Sigmoid colon (tissue), 7 donors: ENCODE measurements around the gene NECTIN1. TPM values are rescaled to one million over a fixed set of nuclear protein-coding genes. Genes with fewer than 3 reads are reported as not detected.

ENCODE experiments used
- DNase-seq: peaks from one replicate; pipeline ENCODE4 v3.0.0-alpha.2; 2019
- H3K27ac ChIP-seq, 4 donors: fragments of 200-600 bp; sonication (generic); one replicate each; pipeline ENCODE4 v1.5.1; 2016 to 2019; ENCODE audit warnings: mild to moderate bottlenecking in 1 of 4
- H3K27me3 ChIP-seq, 3 donors: fragments of 200-600 bp; sonication (generic); one replicate each; pipeline ENCODE4 v1.5.1; 2019; ENCODE audit warnings: mild to moderate bottlenecking in 1 of 3
- H3K36me3 ChIP-seq, 4 donors: fragments of 200-600 bp; sonication (generic); one replicate each; pipeline ENCODE4 v1.5.1; 2016 to 2019
- H3K4me1 ChIP-seq, 4 donors: fragments of 200-600 bp; sonication (generic); one replicate each; pipeline ENCODE4 v1.5.1; 2017 to 2019
- H3K4me3 ChIP-seq, 4 donors: fragments of 200-600 bp; sonication (generic); one replicate each; pipeline ENCODE4 v1.5.1; 2017 to 2019; ENCODE audit warnings: mild to moderate bottlenecking in 2 of 4, moderate library complexity in 1 of 4
- H3K9me3 ChIP-seq, 4 donors: fragments of 200-600 bp in 3 of 4; sonication (generic) in 3 of 4; one replicate each; pipeline versions ENCODE4 v1.5.1 to v1.6.1; 2013 to 2019
- EP300 ChIP-seq, 4 donors: sonication (generic); formaldehyde crosslinking; IDR thresholded peaks; one replicate each; pipeline ENCODE4 v1.6.1; 2017; ENCODE audit warnings: antibody characterized with exemption in 4 of 4
- POLR2A ChIP-seq, 2 donors: fragments of 450-650 bp; IDR thresholded peaks; one replicate each; pipeline ENCODE4 v1.6.1; 2016; ENCODE audit warnings: antibody characterized with exemption in 2 of 2, mild to moderate bottlenecking in 2 of 2, moderate library complexity in 2 of 2
- POLR2AphosphoS5 ChIP-seq, 4 donors: sonication (generic); formaldehyde crosslinking; IDR thresholded peaks; one replicate each; pipeline ENCODE4 v1.6.1; 2017; ENCODE audit warnings: antibody characterized with exemption in 4 of 4
- WGBS, 2 donors: extraction: QIAGEN DNeasy Blood & Tissue Kit; methylation state at CpG; one replicate each; pipeline ENCODE4 v1.1.7; 2013; 5-methylcytosine and 5-hydroxymethylcytosine counted together
- intact Hi-C: fragments of 100-400 bp; cut with DNase I; formaldehyde crosslinking; loops from one replicate; pipeline ENCODE4 v1.15.1; 2023
- polyA plus RNA-seq, 3 donors: library from polyadenylated mRNA; stranded (reverse); fragments of 200-250 nt; gene quantifications; one replicate each; pipeline ENCODE4 v1.2.3, GENCODE V29; 2013
- total RNA-seq, 4 donors: library from RNA; depleted of rRNA; stranded (reverse); fragments of >200 nt; gene quantifications; one replicate each; pipeline ENCODE4 v1.1.0, GENCODE V29; 2016
- TF ChIP-seq, protein P1 (sequence below), 4 experiments: fragments of 450-650 bp in 3 of 4; fragments of 200-600 bp in 1 of 4; IDR thresholded peaks; one replicate each; pipeline ENCODE4 v1.5.1; 2016 to 2019; ENCODE audit warnings: antibody characterized with exemption in 4 of 4, mild to moderate bottlenecking in 3 of 4, moderate library complexity in 2 of 4
- donor health status: healthy with polysubstance abuse.
- donor health status: Bipolar disorder and iron deficiency.
- donor health status: healthy.

NECTIN1 gene
- total and polyA plus RNA-seq, 7 donors = 0.16 to 19.0 (median 1.7) TPM

DNA sequence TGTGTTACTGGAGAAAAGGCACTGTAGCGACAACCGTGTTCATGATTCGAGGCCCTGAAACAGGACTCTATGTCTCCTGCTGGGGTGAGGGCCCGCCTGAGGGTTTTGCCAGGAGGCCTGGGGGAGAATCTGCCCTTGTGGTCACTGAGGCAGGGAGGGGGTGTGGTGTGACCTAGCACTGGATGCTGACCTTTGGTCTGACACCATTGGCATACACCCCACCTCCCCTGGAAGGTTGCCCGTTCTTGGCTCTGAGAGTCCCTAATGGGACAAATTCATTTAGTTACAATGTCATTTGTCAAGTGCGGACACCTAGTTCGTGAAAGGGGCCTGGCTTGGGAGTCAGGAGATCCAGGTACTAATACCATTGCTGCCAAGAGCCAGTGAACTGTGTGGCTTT is 29.0 kb downstream of the NECTIN1 start:
- no peak overlapping the region for H3K4me3 ChIP-seq
- H3K27ac ChIP-seq = no peak overlapping the region
- H3K36me3 ChIP-seq = no peaks in the 10 kb centered on the region
- TF ChIP-seq, protein P1, sequence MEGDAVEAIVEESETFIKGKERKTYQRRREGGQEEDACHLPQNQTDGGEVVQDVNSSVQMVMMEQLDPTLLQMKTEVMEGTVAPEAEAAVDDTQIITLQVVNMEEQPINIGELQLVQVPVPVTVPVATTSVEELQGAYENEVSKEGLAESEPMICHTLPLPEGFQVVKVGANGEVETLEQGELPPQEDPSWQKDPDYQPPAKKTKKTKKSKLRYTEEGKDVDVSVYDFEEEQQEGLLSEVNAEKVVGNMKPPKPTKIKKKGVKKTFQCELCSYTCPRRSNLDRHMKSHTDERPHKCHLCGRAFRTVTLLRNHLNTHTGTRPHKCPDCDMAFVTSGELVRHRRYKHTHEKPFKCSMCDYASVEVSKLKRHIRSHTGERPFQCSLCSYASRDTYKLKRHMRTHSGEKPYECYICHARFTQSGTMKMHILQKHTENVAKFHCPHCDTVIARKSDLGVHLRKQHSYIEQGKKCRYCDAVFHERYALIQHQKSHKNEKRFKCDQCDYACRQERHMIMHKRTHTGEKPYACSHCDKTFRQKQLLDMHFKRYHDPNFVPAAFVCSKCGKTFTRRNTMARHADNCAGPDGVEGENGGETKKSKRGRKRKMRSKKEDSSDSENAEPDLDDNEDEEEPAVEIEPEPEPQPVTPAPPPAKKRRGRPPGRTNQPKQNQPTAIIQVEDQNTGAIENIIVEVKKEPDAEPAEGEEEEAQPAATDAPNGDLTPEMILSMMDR (IDR thresholded peaks at IDR 0.05) = no peak
- TF ChIP-seq POLR2A (IDR thresholded peaks at IDR 0.05) (no peak), EP300 (IDR thresholded peaks at IDR 0.05) (no peak), POLR2AphosphoS5 (IDR thresholded peaks at IDR 0.05) (no peak)
- WGBS, 2 donors = 83 to 92% methylated on average over 7 of the region's 7 CpGs
- no peak for DNase-seq
- no peaks in the 10 kb centered on the region for H3K27me3 ChIP-seq
- peaks cover 0 to 5% (median 0%) of the 10 kb centered on the region in 4 donors for H3K9me3 ChIP-seq
- intact Hi-C loops = no loop called here
- H3K4me1 ChIP-seq = peaks cover 0 to 9% (median 6%) of the 10 kb centered on the region in 4 donors

DNA sequence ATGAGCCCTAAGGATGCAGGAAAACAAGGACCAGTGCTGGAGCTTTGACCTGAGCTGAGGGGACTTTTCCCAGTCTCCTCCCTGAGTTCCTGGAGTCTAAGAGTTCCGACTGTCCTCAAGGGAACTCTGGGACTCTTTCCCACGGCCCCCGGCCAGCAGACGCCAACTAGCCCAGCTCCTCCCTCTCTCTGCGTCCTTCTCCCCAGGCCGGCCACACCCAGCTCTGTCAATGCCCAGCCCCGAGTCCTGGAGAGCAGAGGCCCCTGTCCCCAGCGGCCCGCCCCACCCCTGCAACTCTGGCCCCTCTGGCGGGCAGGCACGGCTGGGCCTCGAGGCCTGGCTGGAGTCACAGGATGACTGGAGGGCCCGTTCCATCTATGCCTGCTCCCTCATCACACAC is 29.8 kb downstream of the NECTIN1 start:
- WGBS, 2 donors = 9 to 41% methylated on average over 13 of the region's 13 CpGs
- no peak for TF ChIP-seq POLR2A (IDR thresholded peaks at IDR 0.05)
- no peak for TF ChIP-seq EP300 (IDR thresholded peaks at IDR 0.05)
- no peak for TF ChIP-seq POLR2AphosphoS5 (IDR thresholded peaks at IDR 0.05)
- TF ChIP-seq, protein P1 (IDR thresholded peaks at IDR 0.05) = no peak
- DNase-seq = no peak
- H3K27ac ChIP-seq = no peak overlapping the region
- no peaks in the 10 kb centered on the region for H3K36me3 ChIP-seq
- peaks cover 0 to 5% (median 0%) of the 10 kb centered on the region in 4 donors for H3K9me3 ChIP-seq
- H3K27me3 ChIP-seq = no peaks in the 10 kb centered on the region
- H3K4me3 ChIP-seq = no peak overlapping the region
- H3K4me1 ChIP-seq = peaks cover 0 to 9% (median 6%) of the 10 kb centered on the region in 4 donors
- intact Hi-C loops = no loop called here

DNA sequence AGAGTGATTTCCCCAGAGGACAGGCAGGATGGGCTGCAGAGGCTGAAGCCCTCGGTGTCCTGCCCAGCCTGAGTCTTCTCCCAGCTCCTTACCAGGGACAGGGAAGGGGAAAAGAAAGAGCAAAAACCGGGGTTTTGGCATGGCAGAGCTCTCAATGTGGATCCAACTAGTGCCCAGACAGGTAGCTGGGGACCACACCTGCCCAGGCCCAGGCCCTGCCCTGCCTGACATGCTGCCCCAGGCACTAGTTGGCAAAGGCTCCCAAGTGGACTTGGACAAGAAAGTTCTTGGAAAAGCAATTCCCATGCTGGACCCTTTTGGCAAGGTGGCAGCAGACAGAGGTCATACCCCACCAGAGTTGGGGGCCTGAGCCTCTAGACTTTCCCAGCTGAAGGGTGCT is 31.1 kb downstream of the NECTIN1 start:
- intact Hi-C loops = no loop called here
- no peaks in the 10 kb centered on the region for H3K36me3 ChIP-seq
- H3K4me1 ChIP-seq = peaks cover 0 to 9% (median 6%) of the 10 kb centered on the region in 4 donors
- WGBS, 2 donors = 46 to 52% methylated on average over 2 of the region's 2 CpGs
- TF ChIP-seq, protein P1 (IDR thresholded peaks at IDR 0.05) = no peak
- no peak for TF ChIP-seq EP300 (IDR thresholded peaks at IDR 0.05)
- TF ChIP-seq POLR2A (IDR thresholded peaks at IDR 0.05) = no peak
- TF ChIP-seq POLR2AphosphoS5 (IDR thresholded peaks at IDR 0.05) = no peak
- no peaks in the 10 kb centered on the region for H3K27me3 ChIP-seq
- H3K4me3 ChIP-seq = no peak overlapping the region
- H3K27ac ChIP-seq = no peak overlapping the region
- peaks cover 0 to 5% (median 0%) of the 10 kb centered on the region in 4 donors for H3K9me3 ChIP-seq
- DNase-seq = no peak

DNA sequence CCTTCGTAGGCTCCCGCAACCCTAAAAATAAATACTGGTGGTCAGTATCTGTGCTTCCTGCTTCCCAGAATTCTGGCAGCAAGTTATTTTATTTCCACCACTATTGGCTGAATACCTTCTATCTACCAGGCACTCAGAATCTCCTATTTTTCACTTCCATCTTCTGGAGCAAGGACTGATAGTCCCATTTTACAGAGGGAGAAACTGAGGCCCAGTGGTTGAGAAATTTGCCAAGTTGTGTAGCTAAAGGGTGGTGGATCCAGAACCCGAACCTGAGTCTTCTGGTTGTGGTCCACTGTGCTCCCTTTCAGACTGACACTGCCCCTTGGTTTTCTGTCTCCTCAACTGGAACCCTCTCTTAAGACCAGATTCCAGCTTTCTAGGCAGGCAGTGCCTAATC is 31.6 kb downstream of the NECTIN1 start:
- peaks cover 0 to 5% (median 0%) of the 10 kb centered on the region in 4 donors for H3K9me3 ChIP-seq
- WGBS, 2 donors = 75 to 80% methylated on average over 3 of the region's 3 CpGs
- no peaks in the 10 kb centered on the region for H3K36me3 ChIP-seq
- H3K4me3 ChIP-seq = no peak overlapping the region
- H3K27me3 ChIP-seq = no peaks in the 10 kb centered on the region
- TF ChIP-seq EP300 (IDR thresholded peaks at IDR 0.05) = no peak
- TF ChIP-seq, protein P1 (IDR thresholded peaks at IDR 0.05) = no peak
- no peak for TF ChIP-seq POLR2A (IDR thresholded peaks at IDR 0.05)
- no peak for TF ChIP-seq POLR2AphosphoS5 (IDR thresholded peaks at IDR 0.05)
- H3K27ac ChIP-seq = no peak overlapping the region
- peaks cover 0 to 9% (median 6%) of the 10 kb centered on the region in 4 donors for H3K4me1 ChIP-seq
- DNase-seq = no peak
- intact Hi-C loops = no loop called here
